ENCODE results near the gene EIPR1.
A peak's percentile ranks its signal among the peaks of the same experiment; 100 is the strongest.
"Not testable (repeated sequence)": the region's sequence is repeated elsewhere in the genome, so short reads cannot be mapped to it uniquely, and the experiment has no call there.

EIPR1 gene

DNA sequence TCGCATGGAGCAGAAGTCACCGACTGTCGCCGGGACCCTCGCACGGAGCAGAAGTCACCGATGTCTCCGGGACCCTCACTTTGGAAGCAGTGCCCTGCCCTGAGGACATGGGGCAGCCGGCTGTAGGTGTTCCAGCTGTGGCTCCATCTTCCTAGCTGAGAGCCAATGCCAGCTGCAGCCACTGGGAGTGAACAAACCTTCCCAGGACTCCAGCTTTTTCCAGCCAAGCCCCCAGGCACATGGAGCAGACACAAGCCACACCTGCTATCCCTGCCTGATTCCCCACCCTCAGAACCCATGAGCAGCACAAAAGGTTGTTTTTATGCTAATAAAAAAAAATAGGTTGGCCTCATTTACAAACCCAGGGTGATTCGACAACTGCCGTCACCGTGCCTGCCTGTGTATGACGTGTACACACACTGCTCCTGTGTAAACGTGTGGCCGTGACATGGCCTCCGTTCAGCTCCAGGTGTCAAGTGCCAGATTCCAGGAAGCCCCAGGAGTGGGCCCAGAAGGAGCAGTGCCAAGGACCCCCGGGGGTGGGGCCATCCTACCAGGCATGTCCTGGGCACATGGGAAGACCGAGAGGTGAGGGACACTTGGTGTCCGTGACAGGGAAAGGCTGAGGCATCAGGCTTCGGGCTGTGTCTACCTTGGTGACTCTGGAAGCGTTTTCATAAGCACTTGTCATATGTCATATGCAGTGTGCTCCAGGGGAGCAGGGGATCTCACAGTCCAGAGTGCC is 91.5 kb downstream of the EIPR1 start:
- no peak for DNase-seq (ENCODE audit: low read depth)
- TF ChIP-seq, protein P1, sequence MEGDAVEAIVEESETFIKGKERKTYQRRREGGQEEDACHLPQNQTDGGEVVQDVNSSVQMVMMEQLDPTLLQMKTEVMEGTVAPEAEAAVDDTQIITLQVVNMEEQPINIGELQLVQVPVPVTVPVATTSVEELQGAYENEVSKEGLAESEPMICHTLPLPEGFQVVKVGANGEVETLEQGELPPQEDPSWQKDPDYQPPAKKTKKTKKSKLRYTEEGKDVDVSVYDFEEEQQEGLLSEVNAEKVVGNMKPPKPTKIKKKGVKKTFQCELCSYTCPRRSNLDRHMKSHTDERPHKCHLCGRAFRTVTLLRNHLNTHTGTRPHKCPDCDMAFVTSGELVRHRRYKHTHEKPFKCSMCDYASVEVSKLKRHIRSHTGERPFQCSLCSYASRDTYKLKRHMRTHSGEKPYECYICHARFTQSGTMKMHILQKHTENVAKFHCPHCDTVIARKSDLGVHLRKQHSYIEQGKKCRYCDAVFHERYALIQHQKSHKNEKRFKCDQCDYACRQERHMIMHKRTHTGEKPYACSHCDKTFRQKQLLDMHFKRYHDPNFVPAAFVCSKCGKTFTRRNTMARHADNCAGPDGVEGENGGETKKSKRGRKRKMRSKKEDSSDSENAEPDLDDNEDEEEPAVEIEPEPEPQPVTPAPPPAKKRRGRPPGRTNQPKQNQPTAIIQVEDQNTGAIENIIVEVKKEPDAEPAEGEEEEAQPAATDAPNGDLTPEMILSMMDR (conservative IDR thresholded peaks at IDR 0.05; ENCODE audit: low read depth, low read length) = no peak
- H3K4me3 ChIP-seq (ENCODE audit: low read length) = no peak overlapping the region

DNA sequence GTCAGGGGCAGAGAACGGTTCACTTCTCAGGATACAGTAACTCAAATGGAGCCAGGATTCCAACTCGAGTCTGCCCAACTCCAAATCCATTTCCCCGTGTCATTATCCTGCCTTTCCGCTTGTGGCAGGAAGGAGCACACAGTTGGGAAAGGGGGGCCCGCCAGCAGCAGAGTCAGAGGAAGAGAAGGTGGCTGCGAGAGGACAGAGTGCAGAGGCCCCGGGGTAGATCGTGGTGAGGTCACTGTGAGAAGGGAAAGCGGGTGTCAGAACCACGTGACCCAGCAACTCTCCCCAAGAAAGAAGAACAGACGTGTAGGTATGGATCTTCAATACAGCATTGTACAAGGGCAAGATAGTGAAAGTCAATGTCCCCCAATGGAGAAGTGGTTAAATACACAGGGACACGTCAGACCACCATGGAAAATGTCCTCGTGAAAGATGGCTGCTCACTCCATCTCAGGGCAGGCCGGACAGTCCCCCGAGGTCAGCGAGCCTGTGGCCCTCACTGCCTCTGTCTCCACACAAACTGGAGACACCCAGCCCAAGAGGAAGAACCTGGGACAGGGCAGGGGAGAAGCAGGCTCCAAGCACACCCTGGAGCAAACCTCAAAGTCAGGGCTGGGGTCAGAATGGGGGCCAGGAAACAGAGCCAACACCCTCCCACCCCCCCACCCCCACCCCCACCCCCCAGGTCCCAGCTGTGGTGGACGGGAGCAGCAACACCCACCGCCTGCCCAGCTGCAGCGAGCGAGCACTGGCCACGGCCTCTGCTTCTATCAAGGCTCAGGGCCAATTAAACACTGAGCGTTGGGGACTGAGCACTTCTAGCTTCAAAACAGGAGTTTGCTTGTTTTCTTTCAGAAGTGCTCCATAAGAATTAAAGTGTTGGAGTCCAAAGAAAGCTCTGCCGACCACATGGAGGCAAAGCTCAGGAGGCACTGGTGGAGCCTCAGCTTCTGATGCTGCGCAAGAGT is 92.7 kb downstream of the EIPR1 start:
- TF ChIP-seq, protein P1 (conservative IDR thresholded peaks at IDR 0.05; ENCODE audit: low read depth, low read length) = no peak
- H3K4me3 ChIP-seq (ENCODE audit: low read length) = no peak overlapping the region
- no peak for DNase-seq (ENCODE audit: low read depth)

DNA sequence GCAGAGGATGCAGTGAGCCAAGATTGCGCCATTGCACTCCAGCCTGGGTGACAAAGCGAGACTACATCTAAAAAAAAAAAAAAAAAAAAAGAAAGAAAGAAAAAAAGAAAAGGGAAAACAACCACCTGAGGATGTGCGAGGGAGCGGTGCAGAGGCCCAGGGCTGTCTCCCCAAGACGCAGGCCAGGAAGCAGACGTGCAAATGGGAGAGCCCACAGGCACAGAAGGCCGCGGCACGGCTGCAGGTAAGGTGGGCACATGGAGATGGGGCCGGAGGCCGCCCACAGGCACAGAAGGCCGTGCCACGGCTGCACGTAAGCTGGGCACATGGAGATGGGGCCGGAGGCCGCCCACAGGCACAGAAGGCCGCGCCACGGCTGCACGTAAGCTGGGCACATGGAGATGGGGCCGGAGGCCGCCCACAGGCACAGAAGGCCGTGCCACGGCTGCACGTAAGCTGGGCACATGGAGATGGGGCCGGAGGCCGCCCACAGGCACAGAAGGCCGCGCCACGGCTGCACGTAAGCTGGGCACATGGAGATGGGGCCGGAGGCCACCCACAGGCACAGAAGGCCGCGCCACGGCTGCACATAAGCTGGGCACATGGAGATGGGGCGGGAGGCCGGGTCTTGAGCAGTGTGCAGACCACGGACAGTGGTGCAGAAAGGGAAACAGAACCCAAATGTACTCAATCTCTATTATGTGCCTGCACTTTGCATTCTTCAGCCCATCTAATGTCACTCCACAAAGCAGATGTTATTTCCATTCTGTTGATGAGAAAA is 93.6 kb downstream of the EIPR1 start:
- DNase-seq (ENCODE audit: low read depth); H3K4me3 ChIP-seq (ENCODE audit: low read length): not testable (repeated sequence)

DNA sequence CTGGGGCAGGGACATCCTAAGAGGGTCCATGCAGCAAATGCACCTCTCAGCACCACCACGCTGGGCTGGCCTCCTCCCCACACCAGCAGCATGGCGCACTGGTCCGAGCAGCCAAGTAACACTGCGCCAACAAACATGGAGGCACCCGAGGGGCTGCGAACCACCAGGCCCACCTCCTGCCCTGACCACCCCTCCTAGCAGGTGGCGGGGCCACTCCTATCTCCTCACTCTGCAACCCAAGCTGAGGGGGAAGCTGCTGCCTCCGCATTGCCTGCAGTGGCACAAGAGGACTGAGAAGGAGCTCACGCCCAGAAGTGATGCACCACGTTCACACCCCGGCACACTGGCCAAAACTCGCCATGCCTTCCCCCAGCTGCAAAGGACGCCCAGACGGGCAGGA is 94.4 kb downstream of the EIPR1 start:
- H3K4me3 ChIP-seq (ENCODE audit: low read length) = no peak overlapping the region
- DNase-seq (ENCODE audit: low read depth) = no peak
- TF ChIP-seq, protein P1 (conservative IDR thresholded peaks at IDR 0.05; ENCODE audit: low read depth, low read length) = no peak

DNA sequence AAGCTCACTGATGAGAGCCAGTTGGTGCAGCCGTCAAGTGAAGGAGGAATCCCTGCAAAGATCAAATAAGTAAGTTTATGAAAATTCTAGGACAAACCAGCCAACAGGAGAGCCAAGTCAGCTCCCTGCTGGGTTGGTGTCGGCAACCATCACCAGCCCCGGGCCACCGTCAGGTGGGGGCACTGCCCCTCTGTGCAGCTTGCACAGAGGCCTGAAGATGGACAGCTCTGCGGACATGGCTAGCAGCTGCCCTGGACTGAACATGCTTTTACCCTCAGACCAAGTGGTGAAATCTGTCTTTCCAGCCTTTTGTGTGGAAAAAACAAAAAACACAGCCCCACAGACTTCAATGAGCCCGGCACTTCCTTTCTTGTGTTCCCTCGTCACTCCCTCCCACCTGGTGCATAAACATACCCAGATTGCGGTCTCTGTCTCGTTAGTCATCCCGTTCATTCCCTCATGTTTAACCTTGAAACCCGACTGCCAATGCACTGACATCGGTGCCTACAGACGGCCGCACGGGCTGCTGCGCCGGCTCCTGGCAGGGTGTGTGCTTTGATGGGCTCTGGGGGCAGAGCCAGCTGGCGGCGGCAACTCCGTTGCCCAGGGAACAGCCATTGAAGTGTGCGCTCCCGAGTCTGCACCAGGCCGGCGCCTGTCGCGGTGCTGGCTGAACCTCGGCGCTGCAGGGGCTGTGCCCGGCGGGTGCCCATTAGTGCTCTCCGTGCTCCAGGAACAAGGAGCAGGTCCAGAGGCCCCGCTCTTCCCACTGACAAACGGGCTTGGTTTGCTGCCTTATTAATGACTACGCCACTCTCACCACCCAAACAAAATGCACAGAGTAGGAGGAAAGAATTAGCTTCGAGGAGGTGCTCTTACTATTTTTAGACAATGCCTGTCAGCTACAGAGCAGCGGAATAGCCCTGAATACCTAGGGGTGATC is 95.3 kb downstream of the EIPR1 start:
- TF ChIP-seq, protein P1 (conservative IDR thresholded peaks at IDR 0.05; ENCODE audit: low read depth, low read length) = no peak
- peak overlapping the region; percentile 14 for H3K4me3 ChIP-seq (ENCODE audit: low read length)
- peak; percentile 41 for DNase-seq (ENCODE audit: low read depth)

DNA sequence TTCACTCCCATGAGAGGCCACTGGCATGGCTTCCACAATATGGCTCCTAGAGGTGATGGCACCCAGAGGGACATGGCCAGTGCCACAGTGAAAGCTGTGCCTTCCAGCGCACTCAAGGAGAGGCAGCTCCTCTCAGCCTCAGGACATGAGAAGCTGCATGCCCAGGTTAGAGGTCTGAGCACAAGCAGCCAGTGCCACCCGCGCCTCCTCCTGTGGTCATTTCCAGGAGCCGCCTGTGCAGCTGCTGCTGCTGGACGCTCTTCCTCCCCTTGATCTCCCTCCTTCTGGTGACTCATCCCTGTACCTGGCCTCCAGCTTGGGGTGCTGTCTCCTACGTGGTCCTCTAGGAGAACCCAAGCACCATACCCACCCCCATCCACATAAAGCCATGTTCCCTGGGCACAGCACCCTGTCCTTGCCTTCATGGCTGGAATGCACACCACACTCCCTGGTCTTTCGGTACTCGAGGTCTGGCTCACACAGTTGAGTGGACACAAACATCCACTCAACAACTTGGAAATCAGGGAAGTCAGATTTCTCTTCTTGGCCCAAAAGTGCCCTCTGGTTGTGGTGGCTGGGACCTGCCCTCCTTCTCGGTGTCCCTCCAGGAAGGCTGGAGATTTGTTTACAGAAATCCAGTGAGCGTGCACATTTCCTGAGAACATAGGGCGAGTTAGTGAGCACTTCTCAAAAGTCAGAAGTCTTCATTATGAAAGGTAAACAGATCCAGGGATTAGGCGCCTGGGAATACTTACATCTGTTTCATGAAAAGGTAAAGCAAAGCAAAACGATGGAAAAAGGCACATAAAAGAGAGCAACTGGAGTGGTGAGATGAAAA is 96.7 kb downstream of the EIPR1 start:
- no peak for DNase-seq (ENCODE audit: low read depth)
- no peak overlapping the region for H3K4me3 ChIP-seq (ENCODE audit: low read length)
- TF ChIP-seq, protein P1 (conservative IDR thresholded peaks at IDR 0.05; ENCODE audit: low read depth, low read length) = no peak

All from retinal pigment epithelial cell (primary cell).